Measurements from ENCODE around the gene TGFBR3. TPM values are rescaled to one million over a fixed set of nuclear protein-coding genes. Genes with fewer than 3 reads are reported as not detected.

The TGFBR3 gene
- total and polyA plus RNA-seq, 2 experiments from 2014 or later, result 46.8 to 68.3 TPM

GRCh38 chr1:91724231-91724630 is 161.7 kb downstream of the TGFBR3 start:
- TF ChIP-seq EZH2phosphoT487 (IDR thresholded peaks at IDR 0.05; ENCODE audit: low read depth, severe bottlenecking, unreplicated experiment) (no peak), EZH2 (IDR thresholded peaks at IDR 0.05; ENCODE audit: borderline replicate concordance) (no peak), CTCF (IDR thresholded peaks at IDR 0.05; ENCODE audit: poor library complexity) (no peak)
- Histone ChIP-seq H3K4me3 (no peak overlapping the region), H3K27ac (no peak overlapping the region), H3K9me2 (replicated peaks; ENCODE audit: insufficient read depth) (no peaks in the 10 kb centered on the region), H3K9me3 (ENCODE audit: low read depth) (no peaks in the 10 kb centered on the region), H3K79me2 (no peaks in the 10 kb centered on the region), H3K4me2 (no peak overlapping the region), H3K36me3 (replicated peaks; ENCODE audit: insufficient read depth, low read depth) (no peaks in the 10 kb centered on the region), H3K27me3 (no peaks in the 10 kb centered on the region), H2AFZ (no peak overlapping the region), H4K20me1 (ENCODE audit: insufficient read depth, poor library complexity, severe bottlenecking) (no peaks in the 10 kb centered on the region), H3K4me1 (ENCODE audit: insufficient read depth) (peaks cover 10% of the 10 kb centered on the region)
- no peak for DNase-seq (ENCODE audit: low spot score)
- 93% methylated on average over 1 of the region's 1 CpG for WGBS (ENCODE audit: low lambda C conversion rate, missing lambda C conversion rate)

- no peaks in the 10 kb centered on the region for H3K79me2 ChIP-seq
- no peaks in the 10 kb centered on the region for H3K9me3 ChIP-seq (ENCODE audit: low read depth)
- H4K20me1 ChIP-seq (ENCODE audit: insufficient read depth, poor library complexity, severe bottlenecking), result no peaks in the 10 kb centered on the region
- no peak overlapping the region for H3K4me2 ChIP-seq
- H2AFZ ChIP-seq, result no peak overlapping the region
- H3K27ac ChIP-seq, result no peak overlapping the region
- 76% methylated on average over 5 of the region's 5 CpGs for WGBS (ENCODE audit: low lambda C conversion rate, missing lambda C conversion rate)
- H3K4me3 ChIP-seq, result no peak overlapping the region
- no peaks in the 10 kb centered on the region for H3K27me3 ChIP-seq
- no peak for DNase-seq (ENCODE audit: low spot score)
- no peak for TF ChIP-seq CTCF (IDR thresholded peaks at IDR 0.05; ENCODE audit: poor library complexity)
- TF ChIP-seq EZH2 (IDR thresholded peaks at IDR 0.05; ENCODE audit: borderline replicate concordance), result no peak
- TF ChIP-seq EZH2phosphoT487 (IDR thresholded peaks at IDR 0.05; ENCODE audit: low read depth, severe bottlenecking, unreplicated experiment), result no peak
- H3K4me1 ChIP-seq (ENCODE audit: insufficient read depth), result no peaks in the 10 kb centered on the region
- no peaks in the 10 kb centered on the region for H3K36me3 ChIP-seq (replicated peaks; ENCODE audit: insufficient read depth, low read depth)
- H3K9me2 ChIP-seq (replicated peaks; ENCODE audit: insufficient read depth), result no peaks in the 10 kb centered on the region
These were observed 165.9 kb downstream of the TGFBR3 start for GRCh38 chr1:91720044-91720443.

- no peaks in the 10 kb centered on the region for H3K79me2 ChIP-seq
- no peak for DNase-seq (ENCODE audit: low spot score)
- H3K9me3 ChIP-seq (ENCODE audit: low read depth), result no peaks in the 10 kb centered on the region
- H3K4me1 ChIP-seq (ENCODE audit: insufficient read depth), result no peaks in the 10 kb centered on the region
- H3K27ac ChIP-seq, result no peak overlapping the region
- no peaks in the 10 kb centered on the region for H3K27me3 ChIP-seq
- 80% methylated on average over 5 of the region's 5 CpGs for WGBS (ENCODE audit: low lambda C conversion rate, missing lambda C conversion rate)
- no peak overlapping the region for H2AFZ ChIP-seq
- H4K20me1 ChIP-seq (ENCODE audit: insufficient read depth, poor library complexity, severe bottlenecking), result no peaks in the 10 kb centered on the region
- H3K4me3 ChIP-seq, result no peak overlapping the region
- TF ChIP-seq EZH2phosphoT487 (IDR thresholded peaks at IDR 0.05; ENCODE audit: low read depth, severe bottlenecking, unreplicated experiment), result no peak
- no peaks in the 10 kb centered on the region for H3K9me2 ChIP-seq (replicated peaks; ENCODE audit: insufficient read depth)
- no peak overlapping the region for H3K4me2 ChIP-seq
- no peaks in the 10 kb centered on the region for H3K36me3 ChIP-seq (replicated peaks; ENCODE audit: insufficient read depth, low read depth)
These were observed 167.1 kb downstream of the TGFBR3 start for GRCh38 chr1:91718877-91719276.

- H3K4me2 ChIP-seq, result no peak overlapping the region
- H3K79me2 ChIP-seq, result no peaks in the 10 kb centered on the region
- H2AFZ ChIP-seq, result no peak overlapping the region
- TF ChIP-seq CTCF (IDR thresholded peaks at IDR 0.05; ENCODE audit: poor library complexity) (no peak), EZH2 (IDR thresholded peaks at IDR 0.05; ENCODE audit: borderline replicate concordance) (no peak), EZH2phosphoT487 (IDR thresholded peaks at IDR 0.05; ENCODE audit: low read depth, severe bottlenecking, unreplicated experiment) (no peak)
- H3K4me3 ChIP-seq, result no peak overlapping the region
- no peak overlapping the region for H3K27ac ChIP-seq
- no peaks in the 10 kb centered on the region for H3K9me3 ChIP-seq (ENCODE audit: low read depth)
- no peaks in the 10 kb centered on the region for H3K36me3 ChIP-seq (replicated peaks; ENCODE audit: insufficient read depth, low read depth)
- WGBS (ENCODE audit: low lambda C conversion rate, missing lambda C conversion rate), result 88% methylated on average over 2 of the region's 2 CpGs
- no peaks in the 10 kb centered on the region for H3K27me3 ChIP-seq
- no peaks in the 10 kb centered on the region for H4K20me1 ChIP-seq (ENCODE audit: insufficient read depth, poor library complexity, severe bottlenecking)
- no peaks in the 10 kb centered on the region for H3K4me1 ChIP-seq (ENCODE audit: insufficient read depth)
- DNase-seq (ENCODE audit: low spot score), result no peak
- H3K9me2 ChIP-seq (replicated peaks; ENCODE audit: insufficient read depth), result no peaks in the 10 kb centered on the region
These were observed 167.6 kb downstream of the TGFBR3 start for GRCh38 chr1:91718368-91718767.
